SH-SY5Y (cell line): ENCODE data around the gene YKT6.

Source experiments
- GATA2 ChIP-seq: IDR thresholded peaks from 2 replicates; pipeline ENCODE4 v1.6.1; 2011; ENCODE audit warnings: mild to moderate bottlenecking, low read depth, low read length
- GATA3 ChIP-seq: IDR thresholded peaks from 2 replicates; pipeline ENCODE4 v1.6.1; 2011; ENCODE audit warnings: low read depth, mild to moderate bottlenecking, low read length, moderate library complexity

GRCh38 chr7:44154703-44155102 lies 46.1 kb upstream of the YKT6 start:
- no peak for TF ChIP-seq GATA3
- no peak for TF ChIP-seq GATA2
